BJ (cell line): ENCODE results near the gene TYRP1. TPM values are rescaled to one million over a fixed set of nuclear protein-coding genes. Genes with fewer than 3 reads are reported as not detected.

Source experiments
- CTCF ChIA-PET: fragments of 350-600 bp; formaldehyde crosslinking; extraction: SDS; loops from one replicate; lab custom pipeline; 2021; ENCODE audit warnings: antibody characterized with exemption, inconsistent platforms; lab: Yijun Ruan, JAX
- POLR2A ChIA-PET: fragments of 300-600 bp; sonication (Branson Sonifier 250); formaldehyde crosslinking; extraction: SDS; loops from one replicate; lab custom pipeline; 2021; ENCODE audit warnings: antibody characterized with exemption; lab: Charles Lee
- DNase-seq: peaks from one replicate; pipeline ENCODE4 v3.0.0-alpha.2; 2011; ENCODE audit warnings: low read depth
- H3K27me3 ChIP-seq: 2 replicates; pipeline ENCODE4 v1.6.0; 2011; ENCODE audit warnings: low read length; ENCODE audit not compliant: control insufficient read depth, insufficient read depth
- H3K36me3 ChIP-seq: 2 replicates; pipeline ENCODE4 v1.5.1; 2011; ENCODE audit warnings: low read length; ENCODE audit not compliant: control insufficient read depth, insufficient read depth
- H3K4me3 ChIP-seq: 2 replicates; pipeline ENCODE4 v1.5.1; 2011; ENCODE audit warnings: low read depth, mild to moderate bottlenecking, control low read depth, low read length
- CTCF ChIP-seq: IDR thresholded peaks from 2 replicates; pipeline ENCODE4 v1.5.1; 2011; ENCODE audit warnings: low read depth, mild to moderate bottlenecking, control low read depth, inconsistent platforms, low read length, moderate library complexity; ENCODE audit not compliant: insufficient read depth
- polyA plus RNA-seq: library from polyadenylated mRNA; depleted of rRNA; stranded (reverse); fragments of >200 nt; gene quantifications from 2 replicates; pipeline ENCODE4 v1.2.3, GENCODE V29; 2011

TYRP1 gene
- polyA plus RNA-seq, 1 experiment = 0.13 TPM

DNA sequence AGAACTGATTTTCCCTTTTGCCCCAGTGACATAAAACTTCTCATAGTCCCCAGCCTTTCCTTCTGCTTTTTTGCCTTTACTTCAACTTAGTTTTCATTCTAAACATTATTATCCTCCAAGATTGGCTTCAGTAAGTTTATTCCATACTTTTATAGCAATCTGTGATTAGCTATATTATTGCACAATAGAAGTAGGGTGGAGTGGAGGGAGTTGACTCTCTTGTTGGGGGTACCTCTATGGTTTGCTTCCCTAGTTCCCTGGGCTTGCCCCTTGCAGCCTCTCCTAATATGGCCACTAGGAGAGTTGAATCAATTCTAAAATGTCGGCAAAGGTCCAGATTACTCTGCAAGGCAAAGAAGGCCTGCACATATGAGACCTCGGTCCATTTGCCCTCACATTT lies 36.4 kb upstream of the TYRP1 start:
- no peak for TF ChIP-seq CTCF
- CTCF ChIA-PET = no interaction called here
- Histone ChIP-seq H3K4me3 (no peak overlapping the region), H3K36me3 (no peaks in the 10 kb centered on the region), H3K27me3 (no peaks in the 10 kb centered on the region)
- POLR2A ChIA-PET = no interaction called here
- no peak for DNase-seq

DNA sequence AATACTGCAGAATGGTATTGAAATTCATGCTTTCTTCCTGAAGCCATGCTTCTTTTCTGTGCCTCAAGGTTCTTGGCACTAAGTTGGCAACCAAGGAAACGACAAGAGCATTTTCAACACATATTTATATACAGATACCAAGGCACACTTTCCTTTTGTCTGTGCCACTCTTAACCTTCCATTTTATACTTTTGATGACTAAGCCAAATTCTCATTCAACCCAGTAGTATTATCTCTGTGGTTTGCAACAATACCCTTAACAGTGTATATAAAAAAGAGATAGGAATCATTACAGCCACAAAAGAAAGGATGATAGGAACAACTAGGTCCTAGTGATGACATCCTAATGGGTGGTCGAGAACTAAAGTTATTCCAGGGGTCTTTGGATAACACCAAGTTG lies 36.0 kb upstream of the TYRP1 start:
- no peaks in the 10 kb centered on the region for H3K36me3 ChIP-seq
- ChIA-PET CTCF (no interaction called here), POLR2A (no interaction called here)
- no peaks in the 10 kb centered on the region for H3K27me3 ChIP-seq
- DNase-seq = no peak
- no peak for TF ChIP-seq CTCF
- H3K4me3 ChIP-seq = no peak overlapping the region

- Histone ChIP-seq H3K4me3 (no peak overlapping the region), H3K36me3 (no peaks in the 10 kb centered on the region), H3K27me3 (no peaks in the 10 kb centered on the region)
- no peak for DNase-seq
- POLR2A ChIA-PET = no interaction called here
- TF ChIP-seq CTCF = no peak
- CTCF ChIA-PET = interaction anchor here (1.0 kb wide), 1 partner anchor 18 kb away, joined by 3 read pairs; no protein-coding TSS in a partner anchor
These were observed 35.2 kb upstream of the TYRP1 start for GRCh38 chr9:12657998-12658397.

DNA sequence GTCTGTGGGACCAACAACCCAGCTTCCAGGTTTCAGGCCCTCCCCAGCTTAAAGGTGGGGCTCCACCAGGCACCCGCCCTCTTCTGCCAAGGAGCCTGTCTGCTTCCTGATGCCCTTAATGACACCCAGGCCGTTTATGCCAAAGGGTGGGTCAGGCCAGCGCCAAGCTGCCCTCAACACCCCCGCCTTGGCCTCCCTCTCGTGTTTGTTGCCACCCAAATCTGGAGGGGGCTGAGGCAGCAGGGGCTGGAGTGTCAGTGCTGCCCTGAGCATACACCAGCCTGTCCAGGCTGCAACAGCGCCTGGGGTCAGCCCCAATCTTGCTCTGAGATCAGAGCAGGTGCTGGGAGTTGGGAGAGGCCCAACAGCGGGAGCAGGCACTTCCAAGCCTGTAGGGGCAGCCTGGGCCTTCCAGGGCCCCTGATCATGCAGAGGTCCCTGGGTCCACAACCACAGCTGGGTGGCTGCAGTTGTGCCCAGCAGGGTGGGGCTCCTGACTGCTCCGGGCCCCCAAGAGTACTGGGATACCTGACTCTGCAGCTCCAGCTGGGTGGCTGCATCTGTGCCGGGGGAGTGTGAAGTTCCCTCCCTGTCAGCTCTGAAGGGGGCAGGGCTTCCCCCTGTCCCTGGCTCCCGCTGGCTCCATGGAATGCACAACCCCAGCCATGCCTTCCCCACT lies 34.5 kb upstream of the TYRP1 start:
- H3K27me3 ChIP-seq = no peaks in the 10 kb centered on the region
- ChIA-PET POLR2A (no interaction called here), CTCF (interaction anchor here (1.0 kb wide), 1 partner anchor 19 kb away, joined by 3 read pairs; no protein-coding TSS in a partner anchor)
- no peak for TF ChIP-seq CTCF
- DNase-seq = no peak
- H3K36me3 ChIP-seq = no peaks in the 10 kb centered on the region
- no peak overlapping the region for H3K4me3 ChIP-seq

GRCh38 chr9:12659220-12659619 lies 34.0 kb upstream of the TYRP1 start:
- POLR2A ChIA-PET = no interaction called here
- TF ChIP-seq CTCF = no peak
- CTCF ChIA-PET = no interaction called here

More at GRCh38 chr9:12659220-12659619, 34.0 kb upstream of the TYRP1 start:
- H3K27me3 ChIP-seq = no peaks in the 10 kb centered on the region
- H3K4me3 ChIP-seq = no peak overlapping the region
- no peak for DNase-seq
- no peaks in the 10 kb centered on the region for H3K36me3 ChIP-seq
